ENCODE measurements around the gene GPR153. TPM values are rescaled to one million over a fixed set of nuclear protein-coding genes. Genes with fewer than 3 reads are reported as not detected.

The GPR153 gene
- total and polyA plus RNA-seq, 2 donors (not counting 1 experiment from before 2014, with no cell fraction given): 0.04 to 0.20 TPM

DNA sequence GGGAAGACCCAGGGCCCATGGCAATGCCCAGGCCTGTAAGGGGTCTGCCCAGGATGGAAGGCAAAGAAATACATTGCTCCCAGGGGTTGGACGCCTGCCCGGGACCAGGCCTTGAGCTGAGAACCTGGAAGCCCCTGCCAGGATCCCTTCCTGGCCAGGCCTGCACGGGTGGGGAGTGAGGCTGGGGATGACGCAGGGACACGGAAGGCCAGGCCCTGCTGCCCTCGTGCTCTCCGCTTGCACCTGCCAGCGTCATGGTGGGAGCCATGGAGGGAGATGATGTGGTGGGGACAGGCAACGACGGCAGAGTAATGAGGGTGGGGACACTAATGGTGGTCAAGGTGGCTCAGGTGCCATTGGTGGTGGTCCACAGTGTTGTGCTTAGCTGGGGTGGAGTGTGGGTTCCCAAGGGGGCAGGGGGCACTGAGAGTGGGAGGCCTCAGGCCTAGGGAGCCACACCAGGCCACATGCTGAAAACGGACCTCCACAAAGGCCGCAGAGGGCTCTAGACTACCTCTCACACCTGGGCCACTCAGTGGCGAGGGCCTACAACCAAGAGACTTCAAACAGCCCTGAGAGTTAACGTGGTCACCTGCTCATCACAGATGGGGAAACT is 12.6 kb downstream of the GPR153 start:
- Mint-ChIP-seq H3K4me3 (no peak overlapping the region), H3K27me3 (peaks cover 48% of the 10 kb centered on the region), H3K9me3 (ENCODE audit: insufficient read depth) (no peaks in the 10 kb centered on the region), H3K27ac (no peak overlapping the region), H3K4me1 (peaks cover 13% of the 10 kb centered on the region)
- Histone ChIP-seq H4K20me1 (ENCODE audit: control insufficient read depth, insufficient read depth, low read length, poor library complexity, severe bottlenecking) (peaks cover 6% of the 10 kb centered on the region), H3K36me3 (replicated peaks in 1 of 2; ENCODE audit: control extremely low read depth in 1 of 2, control insufficient read depth in 1 of 2, extremely low read depth in 1 of 2, insufficient read depth in 2 of 2, low read length in 1 of 2) (no peaks in the 10 kb centered on the region), H3K79me2 (ENCODE audit: control insufficient read depth, insufficient read depth, low read length) (no peaks in the 10 kb centered on the region), H3K4me2 (replicated peaks; ENCODE audit: low read depth, low read length, poor library complexity, severe bottlenecking) (no peak overlapping the region), H2AFZ (ENCODE audit: insufficient read depth, low read depth, low read length, poor library complexity, severe bottlenecking) (no peak overlapping the region), H3K27ac (ENCODE audit: low read length in 2 of 2) (no peak overlapping the region), H3K9ac (ENCODE audit: low read length) (no peak overlapping the region), H3K4me3 (ENCODE audit: control extremely low read depth in 1 of 5, extremely low read depth in 1 of 5, insufficient read depth in 1 of 5, low read depth in 2 of 5, low read length in 4 of 5) (no peak overlapping the region), H3K27me3 (replicated peaks in 1 of 4; ENCODE audit: control extremely low read depth in 1 of 4, control insufficient read depth in 3 of 4, insufficient read depth in 4 of 4, low read length in 3 of 4) (peaks cover 0 to 72% (median 29%) of the 10 kb centered on the region in 4 experiments), H3K4me1 (ENCODE audit: control insufficient read depth in 2 of 2, insufficient read depth in 2 of 2, low read length in 2 of 2) (peaks cover 19 to 23% of the 10 kb centered on the region in 2 donors), H3K9me3 (ENCODE audit: control extremely low read depth in 1 of 3, control insufficient read depth in 2 of 3, insufficient read depth in 1 of 3, low read length in 2 of 3) (peaks cover 0 to 25% (median 0%) of the 10 kb centered on the region in 3 donors)
- intact Hi-C loops (cut with micrococcal nuclease): loop anchor here (5.0 kb wide), 1 partner anchor 94 kb away; no protein-coding TSS in a partner anchor
- ChIA-PET CTCF (interaction anchor here (0.7 to 4.7 kb wide), 8 partner anchors 8 to 192 kb away, joined by 3 to 51 read pairs (median 6); partner anchors contain the start of gene ICMT), POLR2A (interaction anchor here (0.6 kb wide), 1 partner anchor 18 kb away, joined by 10 read pairs; no protein-coding TSS in a partner anchor)
- no peak for ATAC-seq (ENCODE audit: low read depth)
- TF ChIP-seq EZH2 (IDR thresholded peaks at IDR 0.05; ENCODE audit: borderline replicate concordance, insufficient read depth, low read depth, low read length, poor library complexity, severe bottlenecking) (no peak), CTCF (IDR thresholded peaks at IDR 0.05) (no peak)
- no peak for DNase-seq
- 94% methylated on average over 14 of the region's 14 CpGs for WGBS (ENCODE audit: insufficient coverage)

DNA sequence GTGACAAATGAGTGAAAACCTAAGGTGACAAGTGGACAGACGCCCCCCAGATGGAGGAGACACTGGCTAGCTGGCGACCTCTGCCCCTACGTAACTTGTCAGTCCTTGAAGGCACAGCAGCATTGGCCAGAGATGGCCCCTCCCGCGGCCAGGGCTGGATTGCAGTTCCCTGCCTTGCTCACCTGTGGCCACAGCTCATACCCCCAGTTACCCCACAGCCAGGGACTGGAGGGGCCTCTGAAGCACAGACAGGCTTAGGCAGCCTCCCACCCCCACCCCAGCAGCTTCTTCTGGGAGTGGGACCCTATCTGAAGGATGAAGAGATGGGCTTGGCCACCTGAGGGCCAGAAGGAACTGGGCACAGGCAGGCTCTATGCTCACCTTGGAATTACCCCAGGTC is 13.2 kb downstream of the GPR153 start:
- Mint-ChIP-seq H3K27me3 (peaks cover 48% of the 10 kb centered on the region), H3K9me3 (ENCODE audit: insufficient read depth) (no peaks in the 10 kb centered on the region), H3K4me3 (no peak overlapping the region), H3K27ac (no peak overlapping the region), H3K4me1 (peaks cover 13% of the 10 kb centered on the region)
- peaks cover 6% of the 10 kb centered on the region for H4K20me1 ChIP-seq (ENCODE audit: control insufficient read depth, insufficient read depth, low read length, poor library complexity, severe bottlenecking)
- H3K4me3 ChIP-seq (ENCODE audit: control extremely low read depth in 1 of 5, extremely low read depth in 1 of 5, insufficient read depth in 1 of 5, low read depth in 2 of 5, low read length in 4 of 5): no peak overlapping the region
- intact Hi-C loops (cut with micrococcal nuclease): loop anchor here (5.0 kb wide), 1 partner anchor 95 kb away; no protein-coding TSS in a partner anchor
- H3K36me3 ChIP-seq (replicated peaks in 1 of 2; ENCODE audit: control extremely low read depth in 1 of 2, control insufficient read depth in 1 of 2, extremely low read depth in 1 of 2, insufficient read depth in 2 of 2, low read length in 1 of 2): no peaks in the 10 kb centered on the region
- peaks cover 0 to 30% (median 0%) of the 10 kb centered on the region in 3 donors for H3K9me3 ChIP-seq (ENCODE audit: control extremely low read depth in 1 of 3, control insufficient read depth in 2 of 3, insufficient read depth in 1 of 3, low read length in 2 of 3)
- peaks cover 0 to 78% (median 35%) of the 10 kb centered on the region in 4 experiments for H3K27me3 ChIP-seq (replicated peaks in 1 of 4; ENCODE audit: control extremely low read depth in 1 of 4, control insufficient read depth in 3 of 4, insufficient read depth in 4 of 4, low read length in 3 of 4)
- whole genome bisulfite sequencing (ENCODE audit: insufficient coverage): 91% methylated on average over 5 of the region's 5 CpGs
- no peak overlapping the region for H3K27ac ChIP-seq (ENCODE audit: low read length in 2 of 2)
- H3K79me2 ChIP-seq (ENCODE audit: control insufficient read depth, insufficient read depth, low read length): no peaks in the 10 kb centered on the region
- POLR2A ChIA-PET: no interaction called here
- peaks cover 19 to 23% of the 10 kb centered on the region in 2 donors for H3K4me1 ChIP-seq (ENCODE audit: control insufficient read depth in 2 of 2, insufficient read depth in 2 of 2, low read length in 2 of 2)
- H2AFZ ChIP-seq (ENCODE audit: insufficient read depth, low read depth, low read length, poor library complexity, severe bottlenecking): no peak overlapping the region
- CTCF ChIA-PET: interaction anchor here (0.8 to 4.7 kb wide), 15 partner anchors 8 to 243 kb away, joined by 3 to 51 read pairs (median 5); partner anchors contain the start of genes ICMT and PLEKHG5
- TF ChIP-seq EZH2 (IDR thresholded peaks at IDR 0.05; ENCODE audit: borderline replicate concordance, insufficient read depth, low read depth, low read length, poor library complexity, severe bottlenecking) (no peak), CTCF (IDR thresholded peaks at IDR 0.05) (no peak)
- ATAC-seq (ENCODE audit: low read depth) (no peak), DNase-seq (no peak)
- H3K9ac ChIP-seq (ENCODE audit: low read length): no peak overlapping the region
- H3K4me2 ChIP-seq (replicated peaks; ENCODE audit: low read depth, low read length, poor library complexity, severe bottlenecking): no peak overlapping the region
